ENCODE measurements around the gene PLXDC2. TPM values are rescaled to one million over a fixed set of nuclear protein-coding genes. Genes with fewer than 3 reads are reported as not detected.
A peak's percentile ranks its signal among the peaks of the same experiment; 100 is the strongest.

PLXDC2 gene
- total RNA-seq, 3 donors from 2014 or later: 63.9 to 125 (median 101) TPM

GRCh38 chr10:19778996-19779395 is 37.2 kb upstream of the PLXDC2 start:
- Histone ChIP-seq H3K9me3 (no peaks in the 10 kb centered on the region), H3K27me3 (no peaks in the 10 kb centered on the region), H3K4me3 (no peak overlapping the region), H3K36me3 (no peaks in the 10 kb centered on the region), H3K27ac (no peak overlapping the region), H3K4me1 (no peaks in the 10 kb centered on the region)
- TF ChIP-seq POLR2AphosphoS5 (IDR thresholded peaks at IDR 0.05): no peak
- TF ChIP-seq POLR2A (IDR thresholded peaks at IDR 0.05): no peak
- TF ChIP-seq CTCF (IDR thresholded peaks at IDR 0.05): no peak
- no peak for DNase-seq (ENCODE audit: low spot score in 2 of 2)
- intact Hi-C loops (cut with DNase I; ENCODE audit: low total_unique reads): no loop called here

- Histone ChIP-seq H3K36me3 (no peaks in the 10 kb centered on the region), H3K27ac (no peak overlapping the region), H3K4me1 (no peaks in the 10 kb centered on the region), H3K4me3 (no peak overlapping the region), H3K9me3 (no peaks in the 10 kb centered on the region), H3K27me3 (no peaks in the 10 kb centered on the region)
- no peak for DNase-seq (ENCODE audit: low spot score in 2 of 2)
- no peak for TF ChIP-seq POLR2A (IDR thresholded peaks at IDR 0.05)
- TF ChIP-seq CTCF (IDR thresholded peaks at IDR 0.05): no peak
- no peak for TF ChIP-seq POLR2AphosphoS5 (IDR thresholded peaks at IDR 0.05)
- intact Hi-C loops (cut with DNase I; ENCODE audit: low total_unique reads): no loop called here
Observed at GRCh38 chr10:19782430-19783089, 33.7 kb upstream of the PLXDC2 start.

GRCh38 chr10:19783721-19784120 is 32.5 kb upstream of the PLXDC2 start:
- no peak for TF ChIP-seq POLR2AphosphoS5 (IDR thresholded peaks at IDR 0.05)
- TF ChIP-seq POLR2A (IDR thresholded peaks at IDR 0.05): no peak
- TF ChIP-seq CTCF (IDR thresholded peaks at IDR 0.05): no peak
- H3K4me1 ChIP-seq: no peaks in the 10 kb centered on the region
- no peak for DNase-seq (ENCODE audit: low spot score in 2 of 2)
- H3K9me3 ChIP-seq: no peaks in the 10 kb centered on the region
- no peak overlapping the region for H3K27ac ChIP-seq
- no peaks in the 10 kb centered on the region for H3K36me3 ChIP-seq
- intact Hi-C loops (cut with DNase I; ENCODE audit: low total_unique reads): no loop called here
- no peaks in the 10 kb centered on the region for H3K27me3 ChIP-seq
- no peak overlapping the region for H3K4me3 ChIP-seq

GRCh38 chr10:19785366-19785765 is 30.9 kb upstream of the PLXDC2 start:
- Histone ChIP-seq H3K9me3 (no peaks in the 10 kb centered on the region), H3K27ac (no peak overlapping the region), H3K36me3 (no peaks in the 10 kb centered on the region), H3K4me1 (no peaks in the 10 kb centered on the region), H3K27me3 (no peaks in the 10 kb centered on the region), H3K4me3 (no peak overlapping the region)
- TF ChIP-seq POLR2AphosphoS5 (IDR thresholded peaks at IDR 0.05) (no peak), POLR2A (IDR thresholded peaks at IDR 0.05) (no peak), CTCF (IDR thresholded peaks at IDR 0.05) (no peak)
- no peak for DNase-seq (ENCODE audit: low spot score in 2 of 2)
- intact Hi-C loops (cut with DNase I; ENCODE audit: low total_unique reads): no loop called here

GRCh38 chr10:19788075-19788686 is 28.1 kb upstream of the PLXDC2 start:
- H3K36me3 ChIP-seq: no peaks in the 10 kb centered on the region
- no peaks in the 10 kb centered on the region for H3K27me3 ChIP-seq
- DNase-seq (ENCODE audit: low spot score in 2 of 2): no peak
- H3K4me3 ChIP-seq: no peak overlapping the region
- no peaks in the 10 kb centered on the region for H3K4me1 ChIP-seq
- no peak overlapping the region for H3K27ac ChIP-seq
- TF ChIP-seq POLR2A (IDR thresholded peaks at IDR 0.05) (no peak), POLR2AphosphoS5 (IDR thresholded peaks at IDR 0.05) (no peak), CTCF (IDR thresholded peaks at IDR 0.05) (peak; percentile 11 to 58 (median 55))
- intact Hi-C loops (cut with DNase I; ENCODE audit: low total_unique reads): no loop called here
- no peaks in the 10 kb centered on the region for H3K9me3 ChIP-seq
